H1 (cell line): ENCODE measurements around the gene ALK. TPM values are rescaled to one million over a fixed set of nuclear protein-coding genes. Genes with fewer than 3 reads are reported as not detected.

Experiments used
- CTCF ChIA-PET: fragments of 300-600 bp; sonication (Branson Sonifier 250); formaldehyde crosslinking; loops from one replicate; lab custom pipeline; 2021; ENCODE audit not compliant: partially characterized antibody; lab: Charles Lee
- POLR2A ChIA-PET: fragments of 300-600 bp; sonication (Branson Sonifier 250); formaldehyde crosslinking; loops from one replicate; lab custom pipeline; 2021; ENCODE audit warnings: inconsistent platforms; ENCODE audit not compliant: partially characterized antibody; lab: Charles Lee
- DNase-seq, 2 experiments: peaks; one replicate each; pipeline versions ENCODE4 v3.0.0 to v3.0.0-alpha.2; 2010 to 2022; ENCODE audit warnings: low spot score in 2 of 2, low read depth in 1 of 2, mixed read lengths in 1 of 2
- FAIRE-seq: peaks from 2 replicates; lab custom pipeline; 2011; peaks lifted over from hg19 to GRCh38; lab: Jason Lieb, UNC
- H2AFZ ChIP-seq: 2 replicates; pipeline ENCODE4 v1.8.1; 2012; ENCODE audit warnings: low read length, inconsistent platforms
- H2AK5ac ChIP-seq: 2 replicates; pipeline ENCODE4 v1.6.1; 2013; ENCODE audit warnings: low read depth, low read length
- H2BK120ac ChIP-seq: replicated peaks from 2 replicates; pipeline ENCODE3; 2013; ENCODE audit warnings: low read depth, low read length, inconsistent platforms
- H2BK12ac ChIP-seq: 2 replicates; pipeline ENCODE4 v1.6.1; 2013; ENCODE audit warnings: low read depth, low read length
- H2BK15ac ChIP-seq: 2 replicates; pipeline ENCODE4 v1.6.1; 2013; ENCODE audit warnings: low read length
- H2BK20ac ChIP-seq: 2 replicates; pipeline ENCODE4 v1.6.1; 2013; ENCODE audit warnings: low read length
- H2BK5ac ChIP-seq: 2 replicates; pipeline ENCODE4 v1.6.1; 2013; ENCODE audit warnings: low read depth, low read length
- H3K14ac ChIP-seq: 2 replicates; pipeline ENCODE4 v1.6.1; 2013; ENCODE audit warnings: inconsistent platforms; ENCODE audit not compliant: insufficient read length
- H3K18ac ChIP-seq: 2 replicates; pipeline ENCODE4 v1.6.1; 2013; ENCODE audit warnings: low read length; ENCODE audit errors: extremely low read depth
- H3K23ac ChIP-seq: 2 replicates; pipeline ENCODE4 v1.6.1; 2013; ENCODE audit warnings: inconsistent platforms; ENCODE audit not compliant: insufficient read length
- H3K23me2 ChIP-seq: 2 replicates; pipeline ENCODE4 v1.6.1; 2013; ENCODE audit warnings: low read depth, low read length
- H3K27ac ChIP-seq: 2 replicates; pipeline ENCODE4 v1.6.1; 2011; ENCODE audit warnings: low read depth, low read length, inconsistent platforms
- H3K27me3 ChIP-seq, 4 experiments: replicated peaks in 1 of 4; 1 replicate in 1 of 4; 2 replicates in 3 of 4; pipeline versions ENCODE4 v1.6.1 to v1.8.1; 2011 to 2013; ENCODE audit warnings: low read length in 3 of 4, mild to moderate bottlenecking in 3 of 4, inconsistent platforms in 2 of 4, mixed read lengths in 2 of 4, moderate library complexity in 1 of 4; ENCODE audit not compliant: control insufficient read depth in 3 of 4, insufficient read depth in 3 of 4; ENCODE audit errors: extremely low read depth in 1 of 4
- H3K36me3 ChIP-seq, 4 experiments: 2 replicates each; pipeline versions ENCODE4 v1.6.1 to v1.8.1; 2011 to 2013; ENCODE audit warnings: mild to moderate bottlenecking in 4 of 4, low read length in 3 of 4, moderate library complexity in 2 of 4, control low read depth in 1 of 4, inconsistent platforms in 1 of 4; ENCODE audit not compliant: insufficient read depth in 4 of 4, control insufficient read depth in 2 of 4
- H3K4ac ChIP-seq: replicated peaks from 2 replicates; pipeline ENCODE3; 2013; ENCODE audit warnings: low read length, low read depth, mixed read lengths, inconsistent platforms; ENCODE audit not compliant: insufficient read length
- H3K4me1 ChIP-seq, 4 experiments: replicated peaks in 1 of 4; 1 replicate in 1 of 4; 2 replicates in 3 of 4; pipeline versions ENCODE4 v1.6.1 to v1.8.1; 2011 to 2013; ENCODE audit warnings: low read length in 3 of 4, inconsistent platforms in 2 of 4, mixed read lengths in 1 of 4; ENCODE audit not compliant: insufficient read depth in 4 of 4, control insufficient read depth in 3 of 4
- H3K4me2 ChIP-seq, 2 experiments: 2 replicates each; pipeline versions ENCODE4 v1.6.1 to v1.8.1; 2011 to 2013; ENCODE audit warnings: low read depth in 2 of 2, low read length in 2 of 2, control low read depth in 1 of 2, inconsistent platforms in 1 of 2, mild to moderate bottlenecking in 1 of 2; ENCODE audit not compliant: insufficient read depth in 1 of 2
- H3K4me3 ChIP-seq, 4 experiments: fragments of 200-600, 300-600 bp in 1 of 4; sonication (generic), shearing (Covaris generic), sonication (Bioruptor Twin) in 1 of 4; 2 replicates each; pipeline versions ENCODE4 v1.5.1 to v1.8.1; 2011 to 2016; ENCODE audit warnings: low read length in 4 of 4, low read depth in 3 of 4, control low read depth in 2 of 4, inconsistent platforms in 2 of 4, mild to moderate bottlenecking in 2 of 4, mixed read lengths in 1 of 4, moderate library complexity in 1 of 4; ENCODE audit not compliant: insufficient read depth in 2 of 4; ENCODE audit errors: extremely low read depth in 1 of 4
- H3K56ac ChIP-seq: replicated peaks from 2 replicates; pipeline ENCODE3; 2013; ENCODE audit warnings: low read depth, mild to moderate bottlenecking, mixed read lengths, low read length, inconsistent platforms; ENCODE audit not compliant: insufficient read length
- H3K79me1 ChIP-seq: 2 replicates; pipeline ENCODE4 v1.6.1; 2013; ENCODE audit warnings: low read depth, low read length, control low read depth
- H3K79me2 ChIP-seq, 2 experiments: 2 replicates each; pipeline versions ENCODE4 v1.6.1 to v1.8.1; 2012 to 2013; ENCODE audit warnings: low read length in 2 of 2, mild to moderate bottlenecking in 2 of 2, inconsistent platforms in 1 of 2; ENCODE audit not compliant: insufficient read depth in 2 of 2, control insufficient read depth in 1 of 2
- H3K9ac ChIP-seq, 4 experiments: replicated peaks in 1 of 4; 1 replicate in 1 of 4; 2 replicates in 3 of 4; pipeline versions ENCODE4 v1.6.1 to v1.8.1; 2011 to 2013; ENCODE audit warnings: low read depth in 3 of 4, low read length in 3 of 4, control low read depth in 2 of 4, mild to moderate bottlenecking in 2 of 4, moderate library complexity in 2 of 4, inconsistent platforms in 1 of 4; ENCODE audit errors: extremely low read depth in 1 of 4
- H3K9me3 ChIP-seq, 2 experiments: 2 replicates each; pipeline versions ENCODE4 v1.6.1 to v1.8.1; 2012 to 2013; ENCODE audit warnings: mild to moderate bottlenecking in 2 of 2, moderate library complexity in 2 of 2, control low read depth in 1 of 2, inconsistent platforms in 1 of 2, low read depth in 1 of 2, low read length in 1 of 2, mixed read lengths in 1 of 2; ENCODE audit not compliant: insufficient read depth in 2 of 2
- H4K20me1 ChIP-seq, 2 experiments: replicated peaks in 1 of 2; 2 replicates each; pipeline versions ENCODE3 to v1.8.1; 2011 to 2013; ENCODE audit warnings: inconsistent platforms in 2 of 2, low read length in 2 of 2, mild to moderate bottlenecking in 1 of 2; ENCODE audit not compliant: insufficient read depth in 2 of 2, control insufficient read depth in 1 of 2
- H4K5ac ChIP-seq: 2 replicates; pipeline ENCODE4 v1.6.1; 2013; ENCODE audit warnings: low read length, low read depth, mixed read lengths, inconsistent platforms; ENCODE audit not compliant: insufficient read length
- H4K8ac ChIP-seq: 2 replicates; pipeline ENCODE4 v1.8.0; 2013; ENCODE audit warnings: mild to moderate bottlenecking, moderate library complexity, low read length, inconsistent platforms; ENCODE audit not compliant: insufficient read depth; ENCODE audit errors: extremely low read depth
- H4K91ac ChIP-seq: replicated peaks from 2 replicates; pipeline ENCODE3; 2013; ENCODE audit warnings: low read length, mixed read lengths, inconsistent platforms; ENCODE audit not compliant: insufficient read length
- BACH1 ChIP-seq: IDR thresholded peaks from 2 replicates; pipeline ENCODE4 v1.6.1; 2012; ENCODE audit warnings: low read length, improper control_type of control experiment
- CBX5 ChIP-seq: fragments of 300-800, 300-1000 bp; sonication (generic); IDR thresholded peaks from 2 replicates; pipeline ENCODE4 v1.7.1; 2016; ENCODE audit warnings: antibody characterized with exemption, low read length, low read depth
- FOSL1 ChIP-seq: IDR thresholded peaks from 2 replicates; pipeline ENCODE4 v1.6.1; 2011; ENCODE audit warnings: mild to moderate bottlenecking, low read depth, low read length, moderate library complexity; ENCODE audit not compliant: insufficient read depth
- HDAC2 ChIP-seq, 2 experiments: fragments of 300-600 bp in 1 of 2; sonication (generic) in 1 of 2; IDR thresholded peaks; 2 replicates each; pipeline ENCODE4 v1.6.1; 2011 to 2012; ENCODE audit warnings: low read depth in 2 of 2, low read length in 2 of 2, mild to moderate bottlenecking in 2 of 2, moderate library complexity in 2 of 2, borderline replicate concordance in 1 of 2, inconsistent platforms in 1 of 2
- JUN ChIP-seq: IDR thresholded peaks from 2 replicates; pipeline ENCODE4 v1.6.1; 2011; ENCODE audit warnings: low read depth, mild to moderate bottlenecking, improper control_type of control experiment, low read length
- KDM4A ChIP-seq: IDR thresholded peaks from one replicate; pipeline ENCODE4 v1.7.1; 2012; ENCODE audit warnings: low read depth, mild to moderate bottlenecking, moderate library complexity, low read length, inconsistent platforms; ENCODE audit not compliant: severe bottlenecking
- MAFK ChIP-seq: IDR thresholded peaks from 2 replicates; pipeline ENCODE4 v1.6.1; 2012; ENCODE audit warnings: low read depth, mild to moderate bottlenecking, improper control_type of control experiment, low read length
- POLR2A ChIP-seq, 2 experiments: IDR thresholded peaks; 1 replicate in 1 of 2; 2 replicates in 1 of 2; pipeline ENCODE4 v1.6.1; 2011; ENCODE audit warnings: low read depth in 2 of 2, low read length in 2 of 2, mild to moderate bottlenecking in 2 of 2; ENCODE audit errors: control extremely low read depth in 1 of 2
- RAD21 ChIP-seq, 2 experiments: IDR thresholded peaks in 1 of 2; conservative IDR thresholded peaks in 1 of 2; 2 replicates each; pipeline ENCODE4 v1.6.1; 2011; ENCODE audit warnings: low read depth in 2 of 2, low read length in 2 of 2, improper control_type of control experiment in 1 of 2, inconsistent platforms in 1 of 2, mild to moderate bottlenecking in 1 of 2, moderate library complexity in 1 of 2
- RFX5 ChIP-seq: IDR thresholded peaks from 2 replicates; pipeline ENCODE4 v1.6.1; 2011; ENCODE audit warnings: low read depth, low read length, improper control_type of control experiment, borderline replicate concordance
- RNF2 ChIP-seq: fragments of 200-900, 300-1000 bp; sonication (generic); IDR thresholded peaks from 2 replicates; pipeline ENCODE4 v1.7.1; 2016; ENCODE audit warnings: borderline replicate concordance, low read depth, mild to moderate bottlenecking, antibody characterized with exemption, low read length; ENCODE audit not compliant: poor library complexity, severe bottlenecking; ENCODE audit errors: missing control alignments
- TAF7 ChIP-seq: optimal IDR thresholded peaks from 2 replicates; pipeline ENCODE3; 2011; ENCODE audit warnings: low read depth, mild to moderate bottlenecking, inconsistent platforms, low read length, moderate library complexity, borderline replicate concordance
- ZNF274 ChIP-seq: IDR thresholded peaks from 2 replicates; pipeline ENCODE4 v1.7.0; 2012; ENCODE audit warnings: low read length, borderline replicate concordance; ENCODE audit errors: extremely low read depth
- WGBS, 2 experiments: shearing (Covaris generic) in 1 of 2; methylation state at CpG; one replicate each; pipeline versions ENCODE4 v1.1.6 to v1.1.7; 2013 to 2015; ENCODE audit warnings: low lambda C conversion rate in 2 of 2, mixed read lengths in 2 of 2, inconsistent platforms in 1 of 2, low coverage in 1 of 2, missing lambda C conversion rate in 1 of 2; ENCODE audit not compliant: insufficient replicate concordance in 2 of 2, insufficient coverage in 1 of 2, insufficient read length in 1 of 2; ENCODE audit errors: extremely low coverage in 1 of 2, missing lambda C conversion rate in 1 of 2; 5-methylcytosine and 5-hydroxymethylcytosine counted together
- polyA plus RNA-seq, 7 experiments: library from polyadenylated mRNA; depleted of rRNA in 3 of 7; stranded (reverse) in 5 of 7; unstranded in 2 of 7; fragments of >200 nt in 5 of 7; fragments of 200-250 nt in 2 of 7; gene quantifications; 1 replicate in 5 of 7; 2 replicates in 1 of 7; 4 replicates in 1 of 7; pipeline versions ENCODE4 v1.2.1 to v1.2.3, GENCODE V29; 2011 to 2013; ENCODE audit warnings: missing spikeins in 2 of 7, mixed read lengths in 2 of 7
- total RNA-seq: library from RNA; stranded (reverse); fragmentation: NEBNext Ultra II Directional; extraction: Animal tissue kit (Norgen Biotek cat#: 25700); gene quantifications from 2 replicates; pipeline ENCODE4 v1.2.1, GENCODE V29; 2021

The ALK gene
- total and polyA plus RNA-seq, 2 of the 8 experiments (the other 6 are each of a cell fraction or from before 2014, with no cell fraction given), result 0.02 to 0.09 TPM

- H3K23ac ChIP-seq, result no peak overlapping the region
- no peak overlapping the region for H4K91ac ChIP-seq
- DNase-seq, result no peak
- H3K27ac ChIP-seq, result no peak overlapping the region
- no peak overlapping the region for H2BK120ac ChIP-seq
- no peak overlapping the region for H2BK5ac ChIP-seq
- H2AFZ ChIP-seq, result no peak overlapping the region
- H3K79me1 ChIP-seq, result no peaks in the 10 kb centered on the region
- 0 out of 7 replicates have a peak, but pooled peaks cover 0 to 3% (median under 1%) of the 10 kb centered on the region in 4 experiments for H3K4me1 ChIP-seq
- H2AK5ac ChIP-seq, result no peak overlapping the region
- H3K18ac ChIP-seq, result no peak overlapping the region
- no peak overlapping the region for H2BK12ac ChIP-seq
- ChIA-PET CTCF (interaction anchor here (1.2 to 1.5 kb wide), 3 partner anchors 10 to 616 kb away, joined by 3 to 5 read pairs (median 3); no protein-coding TSS in a partner anchor), POLR2A (no interaction called here)
- no peak overlapping the region for H3K4me2 ChIP-seq
- H4K5ac ChIP-seq, result no peak overlapping the region
- no peak overlapping the region for H3K14ac ChIP-seq
- no peaks in the 10 kb centered on the region for H3K79me2 ChIP-seq
- H3K27me3 ChIP-seq, result peaks cover 0 to 2% (median 0%) of the 10 kb centered on the region in 4 experiments; a peak in 1 of 7 replicates
- no peak overlapping the region for H3K56ac ChIP-seq
- WGBS, 2 experiments, result 96% methylated on average over 4 of the region's 4 CpGs; no CpG with 5 or more reads in 1 of the 2 experiments
- no peak overlapping the region for H3K4me3 ChIP-seq
- no peak overlapping the region for H2BK20ac ChIP-seq
- no peak overlapping the region for H3K9ac ChIP-seq
- no peaks in the 10 kb centered on the region for H3K36me3 ChIP-seq
- H3K23me2 ChIP-seq, result no peaks in the 10 kb centered on the region
- peaks cover 0 to 2% of the 10 kb centered on the region in 2 experiments for H4K20me1 ChIP-seq
- no peak overlapping the region for H4K8ac ChIP-seq
- FAIRE-seq, result no peak
- no peaks in the 10 kb centered on the region for H3K9me3 ChIP-seq
- no peak overlapping the region for H3K4ac ChIP-seq
- H2BK15ac ChIP-seq, result no peak overlapping the region
- no peak for TF ChIP-seq RNF2
- TF ChIP-seq BACH1, result no peak
- no peak for TF ChIP-seq RFX5
- TF ChIP-seq MAFK, result no peak
- no peak for TF ChIP-seq KDM4A
- no peak for TF ChIP-seq CBX5
- TF ChIP-seq POLR2A (IDR thresholded peaks at IDR 0.05; ENCODE audit: control extremely low read depth in 1 of 2, low read depth in 2 of 2, low read length in 2 of 2), result no peak
- no peak for TF ChIP-seq HDAC2 (IDR thresholded peaks at IDR 0.05; ENCODE audit: borderline replicate concordance in 1 of 2, low read depth in 2 of 2, low read length in 2 of 2)
- TF ChIP-seq ZNF274, result no peak
- TF ChIP-seq RAD21 (IDR thresholded peaks at IDR 0.05 in 1 of 2, conservative IDR thresholded peaks at IDR 0.05 in 1 of 2; ENCODE audit: low read depth in 2 of 2, low read length in 2 of 2), result no peak
- no peak for TF ChIP-seq TAF7
- no peak for TF ChIP-seq FOSL1
- TF ChIP-seq JUN, result no peak
Measured at GRCh38 chr2:29575370-29575890, 346.0 kb downstream of the ALK start.
